ENCODE measurements around the gene SLC39A9. TPM values are rescaled to one million over a fixed set of nuclear protein-coding genes. Genes with fewer than 3 reads are reported as not detected.
A peak's percentile ranks its signal among the peaks of the same experiment; 100 is the strongest.

SLC39A9 gene
- total and polyA plus RNA-seq, 8 donors: 12.1 to 121 (median 19.6) TPM

DNA sequence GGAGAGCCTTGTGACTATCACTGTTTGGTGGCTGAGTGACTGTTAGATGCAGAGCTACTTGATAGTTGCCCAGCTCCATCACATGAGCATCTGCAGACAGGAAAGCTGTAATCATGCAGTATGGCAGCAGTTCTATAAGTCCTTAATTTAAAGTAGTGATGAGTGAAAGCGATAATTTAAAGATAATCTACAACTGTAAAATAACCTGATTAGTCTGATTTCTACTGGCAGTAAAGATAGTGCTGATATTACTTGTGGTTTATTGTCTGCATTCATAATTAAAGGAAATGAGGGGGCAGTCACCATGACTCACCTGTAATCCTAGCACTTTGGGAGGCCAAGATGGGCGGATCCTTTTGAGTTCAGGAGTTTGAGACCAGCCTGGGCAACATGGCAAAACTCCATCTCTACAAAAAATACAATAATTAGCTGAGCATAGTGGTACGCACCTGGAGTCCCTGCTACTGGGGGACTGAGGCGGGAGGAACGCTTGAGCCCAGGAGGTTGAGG lies 44.9 kb downstream of the SLC39A9 start:
- no peaks in the 10 kb centered on the region for H3K27me3 ChIP-seq
- no peaks in the 10 kb centered on the region for H3K4me1 ChIP-seq
- no peak overlapping the region for H3K27ac ChIP-seq
- H3K4me3 ChIP-seq: no peak overlapping the region
- H3K9me3 ChIP-seq: no peaks in the 10 kb centered on the region
- peaks cover 17 to 42% (median 40%) of the 10 kb centered on the region in 4 donors for H3K36me3 ChIP-seq
- intact Hi-C loops (cut with DNase I; ENCODE audit: low total_unique reads): no loop called here
- WGBS, 5 donors: 93 to 99% (median 97%) methylated on average over 5 of the region's 5 CpGs
- no peak for DNase-seq
- TF ChIP-seq POLR2A (IDR thresholded peaks at IDR 0.05): no peak
- no peak for TF ChIP-seq POLR2AphosphoS5 (IDR thresholded peaks at IDR 0.05)
- no peak for TF ChIP-seq EP300 (IDR thresholded peaks at IDR 0.05)
- TF ChIP-seq, protein P1, sequence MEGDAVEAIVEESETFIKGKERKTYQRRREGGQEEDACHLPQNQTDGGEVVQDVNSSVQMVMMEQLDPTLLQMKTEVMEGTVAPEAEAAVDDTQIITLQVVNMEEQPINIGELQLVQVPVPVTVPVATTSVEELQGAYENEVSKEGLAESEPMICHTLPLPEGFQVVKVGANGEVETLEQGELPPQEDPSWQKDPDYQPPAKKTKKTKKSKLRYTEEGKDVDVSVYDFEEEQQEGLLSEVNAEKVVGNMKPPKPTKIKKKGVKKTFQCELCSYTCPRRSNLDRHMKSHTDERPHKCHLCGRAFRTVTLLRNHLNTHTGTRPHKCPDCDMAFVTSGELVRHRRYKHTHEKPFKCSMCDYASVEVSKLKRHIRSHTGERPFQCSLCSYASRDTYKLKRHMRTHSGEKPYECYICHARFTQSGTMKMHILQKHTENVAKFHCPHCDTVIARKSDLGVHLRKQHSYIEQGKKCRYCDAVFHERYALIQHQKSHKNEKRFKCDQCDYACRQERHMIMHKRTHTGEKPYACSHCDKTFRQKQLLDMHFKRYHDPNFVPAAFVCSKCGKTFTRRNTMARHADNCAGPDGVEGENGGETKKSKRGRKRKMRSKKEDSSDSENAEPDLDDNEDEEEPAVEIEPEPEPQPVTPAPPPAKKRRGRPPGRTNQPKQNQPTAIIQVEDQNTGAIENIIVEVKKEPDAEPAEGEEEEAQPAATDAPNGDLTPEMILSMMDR (IDR thresholded peaks at IDR 0.05): no peak

- WGBS, 5 donors: 97 to 99% (median 98%) methylated on average over 8 of the region's 8 CpGs
- Histone ChIP-seq H3K9me3 (no peaks in the 10 kb centered on the region), H3K36me3 (peaks cover 5 to 43% (median 31%) of the 10 kb centered on the region in 4 donors), H3K27me3 (no peaks in the 10 kb centered on the region), H3K4me1 (no peaks in the 10 kb centered on the region), H3K27ac (no peak overlapping the region), H3K4me3 (no peak overlapping the region)
- TF ChIP-seq EP300 (IDR thresholded peaks at IDR 0.05) (no peak), POLR2A (IDR thresholded peaks at IDR 0.05) (no peak), POLR2AphosphoS5 (IDR thresholded peaks at IDR 0.05) (no peak)
- TF ChIP-seq, protein P1 (IDR thresholded peaks at IDR 0.05): no peak
- DNase-seq: no peak
- intact Hi-C loops (cut with DNase I; ENCODE audit: low total_unique reads): no loop called here
Measured at GRCh38 chr14:69449216-69449615, 50.7 kb downstream of the SLC39A9 start.

DNA sequence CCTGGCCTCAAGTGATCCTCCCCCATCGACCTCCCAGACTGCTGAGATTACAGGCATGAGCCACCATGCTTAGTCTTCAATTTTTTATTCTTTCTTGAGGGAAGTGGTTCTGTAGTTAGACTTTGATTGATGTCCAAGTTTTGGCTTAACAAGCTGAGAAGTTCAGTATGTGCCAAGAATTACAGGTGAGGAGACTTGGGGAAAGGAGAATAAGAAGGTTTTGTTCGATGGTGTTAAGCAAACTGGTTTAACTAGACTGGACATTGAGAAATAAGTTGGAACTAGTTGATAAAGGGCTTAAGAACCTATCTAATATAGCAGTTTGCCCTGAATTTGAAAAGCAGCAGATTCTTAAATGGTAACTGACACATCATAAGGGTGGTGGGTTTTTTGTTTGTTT lies 53.4 kb downstream of the SLC39A9 start:
- Histone ChIP-seq H3K36me3 (peaks cover 10 to 63% (median 48%) of the 10 kb centered on the region in 4 donors), H3K27me3 (no peaks in the 10 kb centered on the region), H3K4me3 (no peak overlapping the region), H3K27ac (no peak overlapping the region), H3K9me3 (no peaks in the 10 kb centered on the region), H3K4me1 (no peaks in the 10 kb centered on the region)
- DNase-seq: no peak
- 63 to 74% (median 69%) methylated on average over 2 of the region's 2 CpGs for WGBS, 5 donors
- intact Hi-C loops (cut with DNase I; ENCODE audit: low total_unique reads): no loop called here
- no peak for TF ChIP-seq POLR2A (IDR thresholded peaks at IDR 0.05)
- TF ChIP-seq POLR2AphosphoS5 (IDR thresholded peaks at IDR 0.05): no peak
- TF ChIP-seq EP300 (IDR thresholded peaks at IDR 0.05): no peak
- TF ChIP-seq, protein P1 (IDR thresholded peaks at IDR 0.05): no peak

GRCh38 chr14:69458350-69458749 lies 59.9 kb downstream of the SLC39A9 start:
- Histone ChIP-seq H3K4me3 (no peak overlapping the region), H3K27ac (peak overlapping the region in 1 of 5 donors; percentile 3), H3K4me1 (no peaks in the 10 kb centered on the region), H3K27me3 (no peaks in the 10 kb centered on the region), H3K36me3 (peaks cover 26 to 75% (median 72%) of the 10 kb centered on the region in 4 donors), H3K9me3 (no peaks in the 10 kb centered on the region)
- TF ChIP-seq POLR2A (IDR thresholded peaks at IDR 0.05) (no peak), EP300 (IDR thresholded peaks at IDR 0.05) (no peak), POLR2AphosphoS5 (IDR thresholded peaks at IDR 0.05) (no peak)
- TF ChIP-seq, protein P1 (IDR thresholded peaks at IDR 0.05): no peak
- no peak for DNase-seq
- WGBS, 5 donors: 88 to 91% (median 91%) methylated on average over 11 of the region's 11 CpGs
- intact Hi-C loops (cut with DNase I; ENCODE audit: low total_unique reads): no loop called here

All from stomach (tissue), 9 donors.